ES-I3 (cell line): ENCODE results near the gene TMEM164.

Experiments
- H3K36me3 ChIP-seq: 2 replicates; pipeline ENCODE4 v1.6.1; 2013; ENCODE audit warnings: mild to moderate bottlenecking, low read length, control low read depth, moderate library complexity; ENCODE audit not compliant: insufficient read depth
- H3K4me1 ChIP-seq: 2 replicates; pipeline ENCODE4 v1.6.1; 2013; ENCODE audit warnings: mild to moderate bottlenecking, control low read depth, low read length; ENCODE audit not compliant: insufficient read depth
- H3K9ac ChIP-seq: 2 replicates; pipeline ENCODE4 v1.6.1; 2013; ENCODE audit warnings: low read depth, mild to moderate bottlenecking, low read length, moderate library complexity
- H3K9me3 ChIP-seq: 2 replicates; pipeline ENCODE4 v1.6.1; 2013; ENCODE audit warnings: mild to moderate bottlenecking, low read length, moderate library complexity; ENCODE audit not compliant: control insufficient read depth, insufficient read depth

Gene TMEM164

GRCh38 chrX:110041980-110042379 is 39.1 kb downstream of the TMEM164 start:
- Histone ChIP-seq H3K4me1 (peaks cover 17% of the 10 kb centered on the region; the same call in 1 of the 2 replicates), H3K9ac (no peak overlapping the region), H3K36me3 (no peaks in the 10 kb centered on the region), H3K9me3 (no peaks in the 10 kb centered on the region)

GRCh38 chrX:110042496-110042895 is 39.6 kb downstream of the TMEM164 start:
- Histone ChIP-seq H3K4me1 (peaks cover 21% of the 10 kb centered on the region; the same call in 1 of the 2 replicates), H3K36me3 (no peaks in the 10 kb centered on the region), H3K9ac (no peak overlapping the region), H3K9me3 (no peaks in the 10 kb centered on the region)

- Histone ChIP-seq H3K9me3 (no peaks in the 10 kb centered on the region), H3K9ac (no peak overlapping the region), H3K36me3 (no peaks in the 10 kb centered on the region), H3K4me1 (peaks cover 21% of the 10 kb centered on the region; the same call in 1 of the 2 replicates)
Measured at GRCh38 chrX:110043506-110043905, 40.6 kb downstream of the TMEM164 start.

GRCh38 chrX:110044346-110045249 is 41.7 kb downstream of the TMEM164 start:
- H3K9ac ChIP-seq = no peak overlapping the region
- no peaks in the 10 kb centered on the region; the same call in 1 of the 2 replicates for H3K36me3 ChIP-seq
- H3K9me3 ChIP-seq = no peaks in the 10 kb centered on the region
- H3K4me1 ChIP-seq = peaks cover 21% of the 10 kb centered on the region; the same call in 1 of the 2 replicates

- H3K9me3 ChIP-seq = no peaks in the 10 kb centered on the region
- peaks cover 25% of the 10 kb centered on the region for H3K4me1 ChIP-seq
- no peaks in the 10 kb centered on the region; the same call in 1 of the 2 replicates for H3K36me3 ChIP-seq
- H3K9ac ChIP-seq = no peak overlapping the region
Measured at GRCh38 chrX:110045421-110045820, 42.5 kb downstream of the TMEM164 start.

- Histone ChIP-seq H3K4me1 (peaks cover 31% of the 10 kb centered on the region), H3K9me3 (no peaks in the 10 kb centered on the region), H3K36me3 (no peaks in the 10 kb centered on the region; the same call in 1 of the 2 replicates), H3K9ac (no peak overlapping the region)
Measured at GRCh38 chrX:110046001-110046400, 43.1 kb downstream of the TMEM164 start.

- H3K36me3 ChIP-seq = no peaks in the 10 kb centered on the region; the same call in 1 of the 2 replicates
- no peaks in the 10 kb centered on the region for H3K9me3 ChIP-seq
- peaks cover 31% of the 10 kb centered on the region for H3K4me1 ChIP-seq
Measured at GRCh38 chrX:110046971-110047370, 44.1 kb downstream of the TMEM164 start.

GRCh38 chrX:110049096-110049495 is 46.2 kb downstream of the TMEM164 start:
- no peak overlapping the region for H3K9ac ChIP-seq
- H3K4me1 ChIP-seq = peaks cover 31% of the 10 kb centered on the region
- H3K9me3 ChIP-seq = no peaks in the 10 kb centered on the region
- no peaks in the 10 kb centered on the region; the same call in 1 of the 2 replicates for H3K36me3 ChIP-seq

More at GRCh38 chrX:110046971-110047370, 44.1 kb downstream of the TMEM164 start:
- H3K9ac ChIP-seq = no peak overlapping the region

GRCh38 chrX:110050386-110050785 is 47.5 kb downstream of the TMEM164 start:
- H3K9me3 ChIP-seq = no peaks in the 10 kb centered on the region

GRCh38 chrX:110050901-110051300 is 48.0 kb downstream of the TMEM164 start:
- Histone ChIP-seq H3K4me1 (peaks cover 26% of the 10 kb centered on the region), H3K36me3 (no peaks in the 10 kb centered on the region; the same call in 1 of the 2 replicates), H3K9ac (no peak overlapping the region), H3K9me3 (no peaks in the 10 kb centered on the region)

More at GRCh38 chrX:110050386-110050785, 47.5 kb downstream of the TMEM164 start:
- peaks cover 31% of the 10 kb centered on the region for H3K4me1 ChIP-seq
- no peak overlapping the region for H3K9ac ChIP-seq
- H3K36me3 ChIP-seq = no peaks in the 10 kb centered on the region; the same call in 1 of the 2 replicates

GRCh38 chrX:110051559-110051958 is 48.6 kb downstream of the TMEM164 start:
- Histone ChIP-seq H3K4me1 (peaks cover 22% of the 10 kb centered on the region), H3K9ac (no peak overlapping the region), H3K36me3 (no peaks in the 10 kb centered on the region; the same call in 1 of the 2 replicates), H3K9me3 (no peaks in the 10 kb centered on the region)

- H3K4me1 ChIP-seq = peaks cover 15% of the 10 kb centered on the region
- no peaks in the 10 kb centered on the region for H3K9me3 ChIP-seq
- no peak overlapping the region for H3K9ac ChIP-seq
- H3K36me3 ChIP-seq = no peaks in the 10 kb centered on the region; the same call in 1 of the 2 replicates
Measured at GRCh38 chrX:110052303-110052702, 49.4 kb downstream of the TMEM164 start.

- Histone ChIP-seq H3K9me3 (no peaks in the 10 kb centered on the region), H3K9ac (no peak overlapping the region), H3K4me1 (peaks cover 13% of the 10 kb centered on the region; the same call in 1 of the 2 replicates), H3K36me3 (no peaks in the 10 kb centered on the region; the same call in 1 of the 2 replicates)
Measured at GRCh38 chrX:110053453-110053852, 50.5 kb downstream of the TMEM164 start.

- no peaks in the 10 kb centered on the region for H3K36me3 ChIP-seq
- no peak overlapping the region for H3K9ac ChIP-seq
- peaks cover 7% of the 10 kb centered on the region; the same call in 1 of the 2 replicates for H3K4me1 ChIP-seq
- no peaks in the 10 kb centered on the region for H3K9me3 ChIP-seq
Measured at GRCh38 chrX:110055616-110056015, 52.7 kb downstream of the TMEM164 start.

GRCh38 chrX:110056419-110056818 is 53.5 kb downstream of the TMEM164 start:
- Histone ChIP-seq H3K36me3 (no peaks in the 10 kb centered on the region), H3K9ac (no peak overlapping the region), H3K9me3 (no peaks in the 10 kb centered on the region), H3K4me1 (peaks cover 3% of the 10 kb centered on the region; the same call in 1 of the 2 replicates)
